Vagina (tissue), 2 donors: ENCODE measurements around the gene SETD9. TPM values are rescaled to one million over a fixed set of nuclear protein-coding genes. Genes with fewer than 3 reads are reported as not detected.

ENCODE experiments used
- DNase-seq, 2 donors: peaks; one replicate each; pipeline ENCODE4 v3.0.0-alpha.2; 2017; ENCODE audit errors: extremely low spot score in 2 of 2
- H3K27ac ChIP-seq: fragments of 200-600 bp; sonication (generic); one replicate; pipeline ENCODE4 v1.5.1; 2019
- H3K27me3 ChIP-seq: fragments of 200-600 bp; sonication (generic); one replicate; pipeline ENCODE4 v1.5.1; 2019
- H3K36me3 ChIP-seq, 2 donors: fragments of 200-600 bp; sonication (generic); one replicate each; pipeline ENCODE4 v1.5.1; 2017 to 2019
- H3K4me1 ChIP-seq: fragments of 200-600 bp; sonication (generic); one replicate; pipeline ENCODE4 v1.5.1; 2019
- H3K4me3 ChIP-seq, 2 donors: fragments of 200-600 bp; sonication (generic); 1 replicate in 1 of 2; 2 replicates in 1 of 2; pipeline ENCODE4 v1.5.1; 2016 to 2019
- H3K9me3 ChIP-seq: fragments of 200-600 bp; sonication (generic); one replicate; pipeline ENCODE4 v1.5.1; 2019
- POLR2A ChIP-seq, 2 donors: fragments of 450-650 bp; IDR thresholded peaks; one replicate each; pipeline ENCODE4 v1.6.1; 2017; ENCODE audit warnings: antibody characterized with exemption in 2 of 2, mild to moderate bottlenecking in 2 of 2, moderate library complexity in 2 of 2
- POLR2AphosphoS5 ChIP-seq, 2 donors: sonication (generic); formaldehyde crosslinking; IDR thresholded peaks; one replicate each; pipeline ENCODE4 v1.9.0; 2017; ENCODE audit warnings: antibody characterized with exemption in 2 of 2, mild to moderate bottlenecking in 2 of 2, low read depth in 1 of 2; ENCODE audit not compliant: insufficient read depth in 1 of 2
- intact Hi-C: fragments of 100-400 bp; cut with DNase I; formaldehyde crosslinking; loops from one replicate; pipeline ENCODE4 v1.15.1; 2023
- total RNA-seq: library from RNA; depleted of rRNA; stranded (reverse); fragments of >200 nt; gene quantifications from one replicate; pipeline ENCODE4 v1.2.3, GENCODE V29; 2016
- TF ChIP-seq, protein P1 (sequence below), 3 experiments: fragments of 450-650 bp in 2 of 3; fragments of 200-600 bp in 1 of 3; sonication (generic) in 1 of 3; IDR thresholded peaks; one replicate each; pipeline ENCODE4 v1.5.1; 2017 to 2019; ENCODE audit warnings: antibody characterized with exemption in 3 of 3, mild to moderate bottlenecking in 2 of 3, moderate library complexity in 2 of 3

The SETD9 gene
- total RNA-seq, 1 donor from 2014 or later = 2.7 TPM

DNA sequence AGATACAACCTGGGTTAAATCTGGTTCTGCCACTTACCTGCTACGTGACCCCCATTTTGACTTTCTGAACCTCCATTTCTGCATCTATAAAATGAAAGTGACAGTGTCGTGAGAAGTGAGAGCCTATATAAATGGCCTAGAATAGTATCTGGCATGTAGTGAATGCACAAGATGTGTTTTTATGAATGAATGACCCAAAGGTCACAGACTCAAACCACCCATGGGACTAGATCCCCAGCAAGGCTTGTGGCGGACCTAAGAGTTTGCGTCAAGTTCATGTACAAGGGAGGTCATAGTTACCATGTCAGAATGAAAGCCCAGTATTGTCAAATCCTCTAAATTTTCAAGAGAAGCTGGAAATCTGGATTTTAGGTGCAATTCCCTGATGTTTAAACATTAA lies 11.2 kb upstream of the SETD9 start:
- H3K4me1 ChIP-seq = no peaks in the 10 kb centered on the region
- no peak for TF ChIP-seq POLR2A (IDR thresholded peaks at IDR 0.05)
- TF ChIP-seq POLR2AphosphoS5 (IDR thresholded peaks at IDR 0.05; ENCODE audit: insufficient read depth in 1 of 2, low read depth in 1 of 2) = no peak
- TF ChIP-seq, protein P1, sequence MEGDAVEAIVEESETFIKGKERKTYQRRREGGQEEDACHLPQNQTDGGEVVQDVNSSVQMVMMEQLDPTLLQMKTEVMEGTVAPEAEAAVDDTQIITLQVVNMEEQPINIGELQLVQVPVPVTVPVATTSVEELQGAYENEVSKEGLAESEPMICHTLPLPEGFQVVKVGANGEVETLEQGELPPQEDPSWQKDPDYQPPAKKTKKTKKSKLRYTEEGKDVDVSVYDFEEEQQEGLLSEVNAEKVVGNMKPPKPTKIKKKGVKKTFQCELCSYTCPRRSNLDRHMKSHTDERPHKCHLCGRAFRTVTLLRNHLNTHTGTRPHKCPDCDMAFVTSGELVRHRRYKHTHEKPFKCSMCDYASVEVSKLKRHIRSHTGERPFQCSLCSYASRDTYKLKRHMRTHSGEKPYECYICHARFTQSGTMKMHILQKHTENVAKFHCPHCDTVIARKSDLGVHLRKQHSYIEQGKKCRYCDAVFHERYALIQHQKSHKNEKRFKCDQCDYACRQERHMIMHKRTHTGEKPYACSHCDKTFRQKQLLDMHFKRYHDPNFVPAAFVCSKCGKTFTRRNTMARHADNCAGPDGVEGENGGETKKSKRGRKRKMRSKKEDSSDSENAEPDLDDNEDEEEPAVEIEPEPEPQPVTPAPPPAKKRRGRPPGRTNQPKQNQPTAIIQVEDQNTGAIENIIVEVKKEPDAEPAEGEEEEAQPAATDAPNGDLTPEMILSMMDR (IDR thresholded peaks at IDR 0.05) = no peak
- H3K27ac ChIP-seq = no peak overlapping the region
- DNase-seq = no peak
- H3K36me3 ChIP-seq = peaks cover 0 to 11% of the 10 kb centered on the region in 2 donors
- H3K4me3 ChIP-seq = no peak overlapping the region
- H3K9me3 ChIP-seq = no peaks in the 10 kb centered on the region
- no peaks in the 10 kb centered on the region for H3K27me3 ChIP-seq
- intact Hi-C loops = no loop called here

- Histone ChIP-seq H3K27ac (no peak overlapping the region), H3K9me3 (no peaks in the 10 kb centered on the region), H3K27me3 (no peaks in the 10 kb centered on the region), H3K4me1 (no peaks in the 10 kb centered on the region), H3K4me3 (no peak overlapping the region), H3K36me3 (no peaks in the 10 kb centered on the region)
- TF ChIP-seq, protein P1 (IDR thresholded peaks at IDR 0.05) = no peak
- TF ChIP-seq POLR2A (IDR thresholded peaks at IDR 0.05) (no peak), POLR2AphosphoS5 (IDR thresholded peaks at IDR 0.05; ENCODE audit: insufficient read depth in 1 of 2, low read depth in 1 of 2) (no peak)
- intact Hi-C loops = loop anchor here (5.0 kb wide), 1 partner anchor 322 kb away; no protein-coding TSS in a partner anchor
- DNase-seq = no peak
Observed at GRCh38 chr5:56900395-56900794, 9.0 kb upstream of the SETD9 start.

- no peak for DNase-seq
- H3K4me1 ChIP-seq = no peaks in the 10 kb centered on the region
- intact Hi-C loops = loop anchor here (5.0 kb wide), 1 partner anchor 321 kb away; no protein-coding TSS in a partner anchor
- TF ChIP-seq POLR2AphosphoS5 (IDR thresholded peaks at IDR 0.05; ENCODE audit: insufficient read depth in 1 of 2, low read depth in 1 of 2) = no peak
- TF ChIP-seq POLR2A (IDR thresholded peaks at IDR 0.05) = no peak
- TF ChIP-seq, protein P1 (IDR thresholded peaks at IDR 0.05) = peak; percentile 12 to 63 (median 60)
- H3K36me3 ChIP-seq = no peaks in the 10 kb centered on the region
- H3K9me3 ChIP-seq = no peaks in the 10 kb centered on the region
- no peak overlapping the region for H3K4me3 ChIP-seq
- H3K27ac ChIP-seq = no peak overlapping the region
- no peaks in the 10 kb centered on the region for H3K27me3 ChIP-seq
Observed at GRCh38 chr5:56900858-56901578, 8.4 kb upstream of the SETD9 start.

DNA sequence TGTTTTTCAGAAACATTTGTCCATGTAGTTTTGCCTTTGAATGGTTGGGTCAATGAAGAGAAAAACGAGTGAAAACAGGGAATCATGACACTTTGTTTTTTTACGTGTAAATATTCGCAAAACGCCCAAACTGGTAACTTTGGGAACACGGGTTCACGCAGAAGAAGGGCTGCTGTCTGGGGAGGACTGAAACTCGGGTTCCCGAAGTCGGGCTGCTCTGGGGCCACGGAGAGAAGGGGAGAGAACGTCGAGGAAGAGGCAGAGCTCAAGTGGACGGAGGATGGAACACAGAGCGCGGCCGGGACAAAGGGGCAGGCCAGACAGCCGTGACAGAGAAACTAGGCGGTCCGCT lies 478 bp upstream of the SETD9 start:
- intact Hi-C loops = loop anchor here (5.0 kb wide), 1 partner anchor 263 kb away; the partner anchor contains the start of gene GPBP1
- Histone ChIP-seq H3K27me3 (no peaks in the 10 kb centered on the region), H3K9me3 (no peaks in the 10 kb centered on the region), H3K36me3 (no peaks in the 10 kb centered on the region), H3K4me1 (peaks cover 8% of the 10 kb centered on the region), H3K4me3 (peak overlapping the region; percentile 60 to 72), H3K27ac (peak overlapping the region; percentile 95)
- no peak for TF ChIP-seq POLR2AphosphoS5 (IDR thresholded peaks at IDR 0.05; ENCODE audit: insufficient read depth in 1 of 2, low read depth in 1 of 2)
- TF ChIP-seq POLR2A (IDR thresholded peaks at IDR 0.05) = no peak
- TF ChIP-seq, protein P1 (IDR thresholded peaks at IDR 0.05) = no peak
- peak in 1 of 2 donors; percentile 88 for DNase-seq
